ENCODE measurements around the gene MACF1.

MACF1 gene

DNA sequence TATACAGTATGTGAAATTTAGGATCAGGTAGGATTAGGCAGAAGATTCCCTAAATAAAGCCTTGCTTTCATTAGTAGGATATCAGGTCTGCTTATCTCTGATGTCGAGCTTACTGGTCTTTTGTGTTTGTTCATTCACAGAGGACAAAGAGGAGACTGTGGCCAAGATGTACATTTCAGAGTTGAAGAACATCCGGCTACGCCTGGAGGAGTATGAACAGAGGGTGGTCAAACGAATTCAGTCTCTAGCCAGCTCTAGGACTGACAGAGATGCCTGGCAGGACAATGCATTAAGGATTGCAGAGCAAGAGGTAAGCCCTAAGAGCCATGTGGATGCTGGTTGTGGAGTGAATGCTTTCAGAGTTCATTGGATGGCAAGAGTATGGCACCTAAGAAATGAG, 106.2 kb downstream of the MACF1 start:
- no peak for DNase-seq

DNA sequence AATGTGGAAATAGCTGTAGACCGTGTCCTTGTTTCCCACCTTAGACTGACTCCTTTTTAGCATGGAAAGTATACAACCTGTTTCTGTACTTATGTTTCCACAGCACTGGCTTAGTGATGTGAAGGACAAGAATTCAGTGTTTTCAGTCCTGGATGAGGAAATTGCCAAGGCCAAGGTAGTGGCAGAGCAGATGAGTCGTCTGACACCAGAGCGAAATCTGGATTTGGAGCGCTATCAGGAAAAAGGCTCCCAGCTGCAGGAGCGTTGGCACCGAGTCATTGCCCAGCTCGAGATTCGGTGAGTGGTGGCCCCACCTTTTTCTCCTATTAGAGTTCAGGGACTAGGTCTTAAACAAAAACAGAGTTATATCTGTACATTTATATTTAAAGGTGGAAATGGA, 112.6 kb downstream of the MACF1 start:
- DNase-seq: no peak

DNA sequence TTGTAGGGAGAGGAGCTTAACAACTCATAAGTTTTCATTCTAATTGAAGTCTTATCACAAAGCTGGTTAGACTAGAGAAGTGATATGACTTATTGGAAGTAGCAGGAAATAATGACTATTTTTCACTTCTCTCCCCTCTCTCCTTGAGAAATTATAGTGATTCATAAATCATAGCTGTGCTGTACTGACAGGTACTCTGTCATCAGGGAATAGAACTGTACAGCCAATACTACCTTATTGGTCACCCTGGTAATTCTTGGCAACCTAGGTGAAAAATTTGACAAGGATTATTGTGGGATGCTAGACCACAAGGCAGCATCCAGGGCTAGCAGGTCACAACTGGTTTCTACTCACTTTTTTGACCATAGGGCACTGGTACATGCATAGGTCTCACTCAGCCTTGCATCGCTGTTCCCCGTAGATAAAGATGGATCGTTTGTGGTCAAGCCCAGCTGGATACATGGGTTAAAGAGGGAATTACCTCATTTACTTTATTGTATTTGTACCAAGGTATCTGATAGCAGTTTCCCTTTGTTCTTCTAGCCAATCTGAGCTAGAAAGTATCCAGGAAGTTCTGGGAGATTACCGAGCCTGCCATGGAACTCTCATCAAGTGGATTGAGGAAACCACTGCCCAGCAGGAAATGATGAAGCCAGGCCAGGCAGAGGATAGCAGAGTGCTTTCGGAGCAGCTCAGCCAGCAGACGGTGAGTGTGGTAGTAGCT, 113.6 kb downstream of the MACF1 start:
- DNase-seq: no peak

DNA sequence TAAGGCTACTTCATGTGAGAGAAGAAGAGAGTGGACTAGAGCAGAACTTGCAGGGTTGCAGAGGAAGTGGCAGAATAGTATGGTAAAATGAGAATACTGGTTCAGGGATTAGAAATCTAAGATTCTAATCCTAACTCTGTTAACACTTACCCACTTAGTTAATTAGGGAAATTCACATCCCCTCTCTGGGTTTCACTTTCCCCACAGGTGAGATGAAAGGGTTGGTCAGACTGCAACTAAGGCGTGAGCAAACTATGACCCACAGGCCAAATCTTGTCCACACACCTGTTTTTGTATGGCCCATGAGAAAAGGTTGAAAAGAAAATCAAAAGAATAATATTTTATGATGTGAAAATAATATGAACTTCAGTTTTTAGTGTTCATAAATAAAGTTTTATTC, 117.5 kb downstream of the MACF1 start:
- no peak for DNase-seq

DNA sequence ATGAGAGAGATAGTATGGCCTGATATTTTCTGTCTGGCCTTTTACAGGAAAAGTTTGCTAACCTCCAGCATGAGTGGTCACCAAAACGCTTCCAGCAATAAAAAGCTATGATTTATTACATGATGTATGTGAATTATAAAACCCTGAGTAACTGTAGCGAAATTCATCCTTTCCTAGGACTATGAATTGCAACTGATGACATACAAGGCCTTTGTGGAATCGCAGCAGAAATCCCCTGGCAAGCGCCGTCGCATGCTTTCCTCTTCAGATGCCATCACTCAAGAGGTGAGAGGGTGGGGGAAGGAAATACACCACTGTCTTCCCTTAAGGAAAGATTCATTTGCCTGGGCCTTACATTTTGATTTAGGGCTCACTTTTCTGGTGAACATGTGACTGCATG, 117.9 kb downstream of the MACF1 start:
- DNase-seq: no peak

DNA sequence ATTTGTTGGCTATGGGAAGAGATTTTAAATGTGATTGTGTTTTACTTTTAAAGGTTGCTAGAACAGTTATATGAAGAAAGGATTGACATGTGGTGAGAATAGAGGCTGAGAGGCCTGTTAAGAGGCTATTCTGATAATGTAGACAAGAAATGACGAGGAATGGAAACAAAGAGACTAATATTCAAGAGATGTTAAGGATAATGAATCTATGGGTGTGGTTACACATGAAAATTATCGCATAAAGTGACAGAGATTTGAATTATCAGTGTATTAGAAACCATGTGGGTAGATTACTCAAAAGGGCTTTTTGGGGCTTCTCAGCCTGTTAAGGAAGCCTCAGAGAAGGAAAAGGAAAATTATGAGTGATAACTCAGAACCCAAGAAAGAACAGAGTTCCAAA, 120.4 kb downstream of the MACF1 start:
- DNase-seq: no peak

DNA sequence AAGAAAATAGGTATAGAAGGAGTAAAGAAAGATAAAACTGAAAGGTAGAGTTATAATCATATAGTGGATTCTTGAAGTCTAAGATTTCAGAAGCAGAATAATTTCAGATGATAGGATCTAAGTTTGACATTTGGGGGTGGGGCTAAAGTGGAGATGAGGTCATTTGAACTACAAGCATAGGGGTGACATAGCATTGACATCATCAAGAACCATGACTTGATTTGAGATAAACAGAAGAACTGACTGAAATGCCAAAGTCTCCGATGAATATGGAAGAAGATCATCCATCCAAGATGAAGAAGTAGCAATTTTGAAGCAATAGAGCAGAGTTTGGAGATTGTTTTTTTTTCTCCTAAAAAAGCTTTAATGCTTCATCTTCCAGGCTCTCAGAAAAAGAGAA, 122.3 kb downstream of the MACF1 start:
- no peak for DNase-seq

DNA sequence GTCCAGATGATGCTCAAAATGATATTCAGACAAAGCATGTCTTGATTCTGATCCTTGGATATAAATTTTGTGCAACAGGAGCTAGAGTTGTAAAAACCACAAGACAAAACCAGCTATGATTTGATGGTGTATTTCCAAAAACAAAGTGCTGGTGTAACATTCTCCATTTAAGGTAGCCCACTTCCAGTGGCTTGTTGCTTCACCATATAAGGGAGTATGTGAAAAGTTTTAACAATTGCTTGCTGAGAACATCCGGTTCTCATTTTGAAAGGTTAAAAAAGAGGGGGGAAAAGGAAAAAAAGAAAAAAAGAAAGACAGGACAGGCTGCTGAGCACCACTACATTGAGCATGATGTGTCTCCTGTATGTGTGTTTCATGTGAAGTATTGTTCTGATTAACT, 123.6 kb downstream of the MACF1 start:
- no peak for DNase-seq

DNA sequence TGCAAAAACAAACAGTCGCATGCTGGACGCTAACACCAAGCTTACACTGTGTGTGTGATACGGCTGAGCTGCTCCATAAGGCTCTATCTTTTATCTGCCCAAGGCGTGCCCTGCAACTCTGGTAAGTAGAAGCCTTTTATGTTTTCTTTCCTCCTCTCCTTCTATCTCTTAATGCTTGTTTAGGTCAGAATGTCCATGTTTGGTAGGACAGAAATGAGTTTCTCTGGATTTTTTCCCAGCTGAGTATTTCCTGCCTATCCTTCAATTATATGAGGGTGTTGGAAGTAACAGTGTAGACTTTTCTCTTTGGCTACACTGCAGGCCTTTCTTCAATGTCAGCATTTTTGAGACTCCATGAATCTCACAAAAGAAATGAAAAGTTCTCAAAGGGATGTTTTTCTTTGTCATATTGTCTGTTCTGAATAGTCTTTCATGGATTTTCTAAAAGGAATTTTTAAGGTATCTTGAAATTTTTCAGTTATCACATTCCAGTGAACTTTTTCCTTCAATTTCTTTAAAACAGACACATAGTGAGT, 124.2 kb downstream of the MACF1 start:
- no peak for DNase-seq

DNA sequence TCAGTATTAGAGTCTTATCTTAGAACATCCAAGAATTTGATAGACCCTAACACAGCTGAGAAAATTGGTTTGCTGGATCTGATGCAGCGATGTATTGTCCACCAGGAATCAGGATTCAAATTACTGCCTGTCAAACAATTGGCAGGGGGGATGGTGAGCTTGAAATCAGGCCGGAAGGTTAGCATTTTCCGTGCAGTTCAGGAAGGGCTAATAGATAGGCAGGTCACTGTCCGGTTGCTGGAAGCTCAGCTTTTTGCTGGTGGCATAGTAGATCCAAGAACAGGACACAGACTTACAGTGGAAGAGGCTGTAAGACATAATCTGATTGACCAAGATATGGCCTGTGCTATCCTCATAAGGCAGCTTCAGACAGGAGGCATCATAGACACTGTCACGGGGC, 127.2 kb downstream of the MACF1 start:
- DNase-seq: no peak

DNA sequence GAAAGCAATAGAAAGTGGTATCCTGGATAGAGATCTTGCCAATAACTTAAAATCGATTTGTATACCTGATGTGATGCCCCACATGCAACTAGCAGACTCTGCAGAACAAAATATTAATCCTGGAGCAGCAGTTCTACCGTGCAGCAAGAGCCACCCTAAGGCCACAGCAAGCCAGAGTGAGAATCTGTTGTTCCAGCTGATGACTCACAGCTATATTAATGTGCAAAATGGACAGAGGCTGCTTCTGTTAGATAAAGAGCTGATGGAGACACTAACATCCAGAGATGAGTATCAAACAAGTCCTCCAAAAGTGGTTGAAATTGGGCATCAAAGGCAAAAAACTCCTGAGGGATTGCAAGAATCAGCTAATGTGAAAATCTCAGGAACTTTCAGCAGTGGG, 127.8 kb downstream of the MACF1 start:
- no peak for DNase-seq

DNA sequence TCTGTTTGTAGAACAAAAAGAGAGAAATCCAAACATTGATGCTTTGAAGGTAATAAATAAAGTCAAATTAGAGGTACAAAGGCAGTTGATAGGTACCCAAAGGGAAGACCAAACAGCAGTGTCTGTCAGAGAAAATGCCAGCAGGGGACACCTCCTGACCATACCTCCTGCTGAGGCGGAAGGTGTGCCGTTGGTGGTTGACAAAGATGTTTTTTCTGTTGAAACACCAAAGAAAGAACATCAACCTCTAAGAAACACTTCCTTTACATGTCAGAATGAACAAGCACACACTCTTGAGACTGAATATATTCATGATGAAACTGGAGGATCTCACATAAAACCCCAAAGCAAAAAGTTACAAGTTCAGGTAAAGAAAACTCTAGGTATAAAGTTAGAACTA, 128.3 kb downstream of the MACF1 start:
- no peak for DNase-seq

DNA sequence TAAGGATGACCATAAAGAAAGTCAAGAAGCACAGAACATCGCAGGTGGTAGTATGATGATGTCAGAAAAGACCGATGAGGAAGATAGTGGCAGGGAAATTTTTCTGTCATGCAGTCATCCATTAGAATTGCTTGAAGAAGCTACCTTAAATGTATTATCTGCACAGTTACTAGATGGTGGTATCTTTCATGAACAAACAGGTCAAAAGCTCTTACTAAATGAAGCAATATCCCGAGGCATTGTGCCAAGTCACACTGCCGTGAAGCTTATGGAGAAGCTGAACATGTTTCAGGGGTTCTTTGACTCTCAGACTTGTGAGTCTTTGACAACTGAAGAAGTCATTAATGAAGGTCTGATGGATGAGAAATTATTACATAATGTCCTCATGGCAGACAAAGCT, 128.8 kb downstream of the MACF1 start:
- DNase-seq: no peak

DNA sequence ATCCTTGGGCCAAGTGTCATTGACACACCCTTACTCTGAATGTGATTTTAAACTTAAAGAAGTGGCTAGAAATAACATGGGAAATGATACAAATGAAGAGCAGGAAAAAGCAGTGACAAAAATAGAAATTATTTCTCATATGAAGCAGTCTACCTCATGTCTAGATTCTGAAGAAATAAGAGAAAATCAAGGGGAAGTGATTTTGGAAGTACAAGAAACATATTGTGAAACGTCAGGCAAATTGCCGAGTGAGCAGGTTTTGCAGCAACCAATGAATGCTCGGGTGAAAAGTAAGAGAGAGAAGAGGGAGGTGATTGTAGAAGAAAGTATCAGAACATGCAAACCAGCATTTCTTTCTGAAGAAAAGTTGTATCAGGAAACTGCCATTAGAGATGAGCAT, 130.7 kb downstream of the MACF1 start:
- no peak for DNase-seq

DNA sequence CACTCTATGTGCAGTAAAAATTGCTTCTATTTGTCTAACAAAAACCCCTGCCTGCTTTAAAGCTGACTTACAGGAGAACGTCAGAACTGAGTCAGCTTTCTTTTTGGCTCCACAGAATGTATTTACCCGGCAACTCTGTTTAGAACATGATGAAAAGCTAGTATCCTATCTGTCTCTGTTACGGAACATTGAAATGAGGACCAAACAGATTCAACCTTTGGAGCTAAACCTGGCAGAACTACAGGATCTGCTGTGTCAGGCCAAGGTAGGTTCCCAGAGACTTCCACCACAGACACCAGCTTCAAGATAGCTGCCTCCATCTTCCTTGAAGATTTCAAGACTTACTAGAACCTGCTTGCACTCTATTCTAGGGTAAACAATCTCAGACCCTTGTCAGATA, 132.6 kb downstream of the MACF1 start:
- no peak for DNase-seq

DNA sequence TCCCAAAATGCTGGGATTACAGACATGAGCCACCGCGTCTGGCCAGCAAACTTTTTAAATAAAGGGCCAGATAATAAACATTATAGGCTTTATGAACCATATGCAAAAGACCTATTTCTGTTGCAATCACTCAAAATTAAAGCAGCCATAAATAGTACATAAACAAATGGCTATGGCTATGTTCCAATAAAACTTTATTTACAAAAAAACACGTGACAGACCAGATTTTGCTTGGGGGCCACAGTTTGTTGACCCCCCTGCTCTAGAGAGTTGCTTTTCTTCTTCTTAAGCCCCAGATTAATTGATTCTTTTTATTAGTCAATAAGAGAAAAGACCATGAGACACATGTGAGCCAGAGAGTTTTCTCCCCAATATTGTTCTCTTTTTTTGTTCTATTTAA, 138.3 kb downstream of the MACF1 start:
- DNase-seq: no peak

DNA sequence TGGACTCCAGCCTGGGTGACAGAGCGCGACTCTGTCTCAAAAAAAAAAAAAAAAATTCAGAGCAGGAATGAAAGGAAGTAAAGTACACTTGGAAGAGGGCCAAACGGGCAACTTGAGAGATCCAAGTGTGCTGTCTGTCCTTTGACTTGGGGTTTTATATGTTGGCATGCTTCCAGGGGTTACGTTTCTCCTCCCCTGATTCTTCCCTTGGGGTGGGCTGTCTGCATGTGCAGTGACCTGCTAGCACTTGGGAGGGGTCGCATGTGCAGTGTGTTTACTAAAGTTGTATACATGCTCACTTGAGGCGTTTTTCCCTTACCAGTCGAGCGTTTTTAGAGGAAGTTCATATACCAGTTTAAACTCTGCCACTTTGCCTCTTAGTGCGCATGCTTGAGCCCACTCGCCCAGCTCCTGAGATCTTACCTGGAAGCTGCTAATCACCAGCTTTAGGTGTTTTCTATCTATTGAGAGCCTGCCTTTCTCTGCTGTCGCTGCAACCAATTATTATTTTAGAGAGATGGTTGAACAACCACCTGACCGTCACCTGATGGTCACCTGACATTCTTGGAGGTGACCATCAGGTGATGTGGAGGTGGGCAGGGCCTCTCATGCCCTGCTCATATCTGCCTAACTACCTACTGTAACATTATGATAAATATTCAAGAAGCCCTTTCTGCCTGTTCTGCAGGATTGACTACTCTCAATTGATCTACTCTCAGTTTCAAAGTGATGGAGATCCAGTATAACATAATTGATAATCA, 140.1 kb downstream of the MACF1 start:
- peak; percentile 57 for DNase-seq

DNA sequence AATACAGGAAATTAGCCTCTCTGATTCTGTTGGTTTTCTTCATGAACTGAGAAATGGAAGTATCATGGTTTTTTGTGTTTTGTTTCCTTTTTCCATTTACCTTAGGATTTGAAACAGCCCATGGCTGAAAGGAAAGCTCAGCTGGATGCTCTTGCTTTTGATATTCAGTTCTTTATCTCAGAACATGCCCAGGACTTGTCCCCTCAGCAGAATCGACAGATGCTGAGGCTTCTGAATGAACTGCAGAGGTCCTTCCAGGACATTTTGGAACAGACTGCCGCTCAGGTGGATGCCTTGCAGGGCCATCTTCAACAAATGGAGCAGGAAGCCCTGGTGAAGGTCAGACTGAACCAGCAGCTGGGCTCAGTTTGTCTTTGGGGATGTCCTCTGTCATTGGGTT, 142.4 kb downstream of the MACF1 start:
- no peak for DNase-seq

DNA sequence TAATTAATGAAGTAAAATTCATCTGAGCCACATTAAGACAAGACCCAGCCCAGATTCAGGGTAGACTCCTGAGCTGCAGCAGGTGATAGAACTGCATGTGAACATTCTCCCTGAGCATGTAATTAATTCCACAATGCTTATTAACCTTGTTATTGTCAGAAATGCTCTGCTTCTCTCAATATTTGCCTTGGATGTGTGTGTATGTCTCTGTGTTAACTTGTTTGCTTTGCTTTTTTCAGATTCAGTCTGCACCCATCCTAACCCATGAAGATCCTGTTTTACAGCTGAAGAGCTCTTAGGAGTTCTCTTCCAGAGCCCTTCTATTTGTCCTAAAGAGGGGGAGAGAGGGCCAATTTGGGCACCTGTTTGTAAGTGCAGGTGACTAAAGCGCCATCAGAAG, 143.8 kb downstream of the MACF1 start:
- peak; percentile 5 for DNase-seq

DNA sequence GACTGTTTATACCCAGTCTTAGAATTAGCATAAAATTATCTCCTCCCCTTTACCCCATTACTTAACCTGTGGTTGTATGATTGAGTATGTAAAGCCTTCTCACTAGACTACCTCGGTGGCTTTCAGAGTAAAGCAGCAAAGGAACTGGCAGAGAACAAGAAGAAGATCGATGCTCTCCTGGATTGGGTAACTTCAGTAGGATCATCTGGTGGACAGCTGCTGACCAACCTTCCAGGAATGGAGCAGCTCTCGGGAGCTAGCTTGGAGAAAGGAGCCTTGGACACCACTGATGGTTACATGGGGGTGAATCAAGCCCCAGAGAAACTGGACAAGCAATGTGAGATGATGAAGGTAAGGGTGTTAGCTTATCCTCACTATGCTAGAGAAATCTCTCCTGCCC, 148.4 kb downstream of the MACF1 start:
- no peak for DNase-seq

DNA sequence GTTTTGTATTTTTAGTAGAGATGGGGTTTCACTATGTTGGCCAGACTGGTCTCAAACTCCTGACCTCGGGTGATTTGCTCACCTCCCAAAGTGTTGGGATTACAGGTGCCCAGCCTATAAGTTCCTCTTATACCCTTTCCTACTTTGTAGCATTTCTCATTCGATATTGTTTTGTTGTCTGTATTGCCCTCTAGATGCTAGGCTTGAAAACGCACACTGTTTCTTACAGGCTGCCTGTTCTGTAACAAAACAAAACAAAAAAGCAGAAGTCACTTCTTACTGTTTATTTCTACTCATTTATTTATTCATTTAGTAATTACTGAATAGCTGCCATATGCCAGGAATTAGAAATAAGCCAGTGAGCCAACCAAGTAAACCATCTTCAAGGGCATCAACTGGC, 150.1 kb downstream of the MACF1 start:
- DNase-seq: no peak

DNA sequence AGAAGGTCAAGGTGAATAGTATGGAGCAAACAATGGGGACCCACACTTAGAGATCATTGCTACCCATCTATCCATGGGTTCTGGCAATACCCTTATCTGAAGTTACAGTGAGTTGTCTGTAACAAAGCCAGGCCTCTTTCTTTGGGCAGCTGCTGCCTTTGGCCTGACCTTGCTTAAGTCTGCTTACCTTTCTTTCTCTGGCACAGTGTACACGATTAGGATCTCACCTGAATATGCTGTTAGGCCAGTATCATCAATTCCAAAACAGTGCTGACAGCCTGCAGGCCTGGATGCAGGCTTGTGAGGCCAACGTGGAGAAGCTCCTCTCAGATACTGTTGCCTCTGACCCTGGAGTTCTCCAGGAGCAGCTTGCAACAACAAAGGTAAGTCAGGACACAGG, 154.0 kb downstream of the MACF1 start:
- DNase-seq: no peak

DNA sequence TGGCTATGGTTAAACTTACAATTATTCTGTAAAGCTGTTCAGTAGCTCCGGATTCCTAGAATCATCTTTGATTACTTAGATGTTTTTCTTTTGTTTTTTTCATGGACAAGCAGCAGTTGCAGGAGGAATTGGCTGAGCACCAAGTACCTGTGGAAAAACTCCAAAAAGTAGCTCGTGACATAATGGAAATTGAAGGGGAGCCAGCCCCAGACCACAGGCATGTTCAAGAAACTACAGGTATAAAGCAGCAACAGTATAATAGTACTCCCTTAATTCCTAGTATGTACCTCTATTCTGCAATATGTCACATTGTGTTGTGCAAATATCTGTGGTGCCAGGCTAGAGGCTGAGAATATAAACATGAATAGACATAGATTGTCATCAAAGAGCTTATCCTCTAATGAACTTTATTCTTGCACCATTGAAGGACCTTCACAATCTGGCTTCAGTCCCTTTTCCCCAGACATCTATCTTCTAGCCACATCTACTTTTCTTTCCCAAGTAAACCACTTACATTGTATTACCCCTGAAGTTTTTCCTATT, 154.6 kb downstream of the MACF1 start:
- no peak for DNase-seq

DNA sequence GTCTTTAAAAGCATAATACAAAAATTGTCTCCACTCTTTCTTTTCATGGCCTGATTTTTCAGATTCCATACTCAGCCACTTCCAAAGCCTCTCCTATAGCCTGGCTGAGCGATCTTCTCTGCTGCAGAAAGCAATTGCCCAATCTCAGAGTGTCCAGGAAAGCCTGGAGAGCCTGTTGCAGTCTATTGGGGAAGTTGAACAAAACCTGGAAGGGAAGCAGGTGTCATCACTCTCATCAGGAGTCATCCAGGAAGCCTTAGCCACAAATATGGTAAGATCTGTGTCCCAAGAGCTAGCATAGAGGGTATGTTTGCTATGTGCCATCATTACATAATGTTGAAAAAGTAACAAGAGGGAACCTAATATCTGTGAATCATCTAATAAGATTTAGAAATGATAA, 156.2 kb downstream of the MACF1 start:
- DNase-seq: no peak
